Astrocyte of the spinal cord (primary cell): Measurements from ENCODE around the gene PLEKHH1.

Experiments
- DNase-seq: peaks from one replicate; pipeline ENCODE4 v3.0.0; 2011; ENCODE audit warnings: low read depth, low spot score
- H3K4me3 ChIP-seq: 2 replicates; pipeline ENCODE4 v1.5.1; 2011; ENCODE audit warnings: low read depth, mild to moderate bottlenecking, low read length, moderate library complexity
- CTCF ChIP-seq: IDR thresholded peaks from 2 replicates; pipeline ENCODE4 v1.5.1; 2012; ENCODE audit warnings: low read depth, mild to moderate bottlenecking, low read length, inconsistent platforms
- in situ Hi-C: cut with HindIII; loops from 2 replicates; pipeline ENCODE4 v1.10.0; 2017; ENCODE audit warnings: low sequenced_read_pairs

Gene PLEKHH1

GRCh38 chr14:67490196-67490595 lies 42.9 kb upstream of the PLEKHH1 start:
- DNase-seq: no peak
- no peak for TF ChIP-seq CTCF
- H3K4me3 ChIP-seq: no peak overlapping the region
- in situ Hi-C loops: no loop called here

- no peak for TF ChIP-seq CTCF
- in situ Hi-C loops: no loop called here
- no peak overlapping the region for H3K4me3 ChIP-seq
- no peak for DNase-seq
Observed at GRCh38 chr14:67491285-67491684, 41.8 kb upstream of the PLEKHH1 start.

- H3K4me3 ChIP-seq: no peak overlapping the region
- no peak for TF ChIP-seq CTCF
- DNase-seq: no peak
- in situ Hi-C loops: no loop called here
Observed at GRCh38 chr14:67491741-67492507, 41.2 kb upstream of the PLEKHH1 start.

- in situ Hi-C loops: no loop called here
- H3K4me3 ChIP-seq: no peak overlapping the region
Observed at GRCh38 chr14:67492538-67492937, 40.6 kb upstream of the PLEKHH1 start.

GRCh38 chr14:67493092-67493717 lies 39.9 kb upstream of the PLEKHH1 start:
- in situ Hi-C loops: no loop called here
- no peak for DNase-seq
- no peak overlapping the region for H3K4me3 ChIP-seq
- no peak for TF ChIP-seq CTCF

More at GRCh38 chr14:67492538-67492937, 40.6 kb upstream of the PLEKHH1 start:
- DNase-seq: no peak
- TF ChIP-seq CTCF: no peak

GRCh38 chr14:67495827-67496226 lies 37.3 kb upstream of the PLEKHH1 start:
- no peak for TF ChIP-seq CTCF
- in situ Hi-C loops: no loop called here
- H3K4me3 ChIP-seq: no peak overlapping the region
- no peak for DNase-seq
